Eye (tissue), 1 donor: Measurements from ENCODE around the gene CLDN5.

Experiments
- DNase-seq: peaks from one replicate; pipeline ENCODE4 v3.0.0-alpha.2; 2015

The CLDN5 gene

GRCh38 chr22:19478901-19479354 lies 45.3 kb downstream of the CLDN5 start, which contains the start of gene UFD1:
Gene UFD1, minus strand, starts transcription at chr22:19479193. Its CDS starts 108 bp downstream, at chr22:19479085.
- DNase-seq, result no peak

GRCh38 chr22:19478045-19478900 lies 45.9 kb downstream of the CLDN5 start:
- no peak for DNase-seq

GRCh38 chr22:19477321-19478044 lies 46.7 kb downstream of the CLDN5 start:
- peak; percentile 9 for DNase-seq

- no peak for DNase-seq
Observed at GRCh38 chr22:19476023-19476422, 48.2 kb downstream of the CLDN5 start.

- no peak for DNase-seq
Observed at GRCh38 chr22:19473578-19473977, 50.6 kb downstream of the CLDN5 start.
